GM18499 (cell line): Measurements from ENCODE around the gene LIPT1.
"Not testable (repeated sequence)": the region's sequence is repeated elsewhere in the genome, so short reads cannot be mapped to it uniquely, and the experiment has no call there.

Experiments
- ATAC-seq: cut with Tn5 transposase; IDR thresholded peaks from one replicate; pipeline ENCODE4 v1.9.1; 2021; ENCODE audit warnings: moderate number of reproducible peaks; ENCODE audit not compliant: insufficient read depth, unreplicated experiment

Gene LIPT1

DNA sequence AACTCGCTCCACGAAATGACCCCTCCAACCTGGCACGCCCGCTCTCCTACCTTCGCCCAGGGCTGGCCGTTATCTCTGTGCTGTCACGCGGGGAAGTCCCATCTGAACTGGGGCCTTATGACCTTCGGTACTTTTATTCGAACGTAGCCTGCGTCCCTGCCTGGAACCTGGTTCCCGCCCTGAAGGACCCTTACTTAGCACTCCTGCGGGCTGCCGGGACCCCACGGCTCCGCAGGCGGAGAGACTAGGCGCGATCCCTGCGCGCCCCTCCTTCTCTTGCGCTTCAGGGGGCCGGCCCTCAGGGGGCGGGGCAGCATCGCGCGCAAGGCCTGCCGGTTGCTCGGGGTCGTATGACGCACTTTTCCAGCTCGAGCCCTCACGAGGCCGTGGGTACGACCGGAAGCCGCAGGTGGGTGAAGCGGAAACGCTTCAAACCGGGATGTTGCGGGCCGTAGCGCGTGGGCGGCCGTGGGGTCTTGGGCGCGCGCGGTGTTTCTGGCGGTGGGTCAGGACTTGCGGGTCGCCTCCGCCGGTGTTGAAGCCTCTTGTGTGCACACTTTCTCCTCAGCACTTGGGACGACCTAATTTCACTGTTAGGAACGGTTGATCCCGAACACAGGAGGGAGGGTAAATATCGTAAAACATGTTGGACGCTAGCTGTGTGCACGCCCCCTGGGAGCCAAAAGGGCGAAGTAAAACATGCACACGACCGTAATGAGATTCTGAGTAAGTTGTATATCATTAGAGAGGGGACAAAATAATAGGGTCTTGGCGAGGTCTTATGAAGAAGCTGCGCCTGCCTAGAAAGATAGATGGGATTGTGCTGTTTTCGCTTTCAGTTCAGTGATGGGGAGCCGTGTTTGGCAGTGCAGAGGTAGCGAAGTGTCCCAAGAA lies at the start of gene LIPT1, which contains the start of gene TSGA10:
Gene LIPT1 (plus strand): TSS at position 325 of the 894 bp plus-strand sequence. CDS start 6,991 bp downstream, outside the sequence.
Gene TSGA10 (minus strand): TSS at position 300 of the 894 bp plus-strand sequence. CDS start 45,503 bp downstream, outside the sequence.
- peak; percentile 81 for ATAC-seq

- no peak for ATAC-seq
Measured at GRCh38 chr2:99106913-99107312, 47.9 kb upstream of the LIPT1 start.

GRCh38 chr2:99111236-99111635 lies 43.5 kb upstream of the LIPT1 start:
- ATAC-seq: no peak

- ATAC-seq: no peak
Measured at GRCh38 chr2:99111945-99112344, 42.8 kb upstream of the LIPT1 start.

DNA sequence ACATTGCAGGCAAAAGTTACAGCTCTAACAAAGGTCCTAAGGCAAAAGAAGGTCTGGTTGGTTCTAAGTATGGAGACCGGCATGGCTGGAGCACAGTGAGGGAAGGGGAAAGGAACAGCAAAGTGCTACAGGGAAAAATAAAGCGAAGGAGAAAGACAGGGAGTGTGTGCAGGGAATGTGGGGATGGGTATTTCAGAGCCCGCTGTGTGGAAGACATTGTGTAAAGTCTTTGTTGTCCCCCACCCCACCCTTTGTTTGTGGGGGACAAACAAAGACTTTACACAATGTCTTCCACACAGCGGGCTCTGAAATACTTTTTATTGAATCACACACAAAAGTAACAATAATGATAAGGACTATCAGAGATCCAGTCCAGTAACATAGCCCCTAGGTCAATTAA lies 42.1 kb upstream of the LIPT1 start:
- no peak for ATAC-seq

GRCh38 chr2:99127981-99128380 lies 26.8 kb upstream of the LIPT1 start:
- no peak for ATAC-seq

- ATAC-seq: not testable (repeated sequence)
Measured at GRCh38 chr2:99135044-99135556, 19.7 kb upstream of the LIPT1 start.

- ATAC-seq: no peak
Measured at GRCh38 chr2:99139003-99139402, 15.8 kb upstream of the LIPT1 start.

DNA sequence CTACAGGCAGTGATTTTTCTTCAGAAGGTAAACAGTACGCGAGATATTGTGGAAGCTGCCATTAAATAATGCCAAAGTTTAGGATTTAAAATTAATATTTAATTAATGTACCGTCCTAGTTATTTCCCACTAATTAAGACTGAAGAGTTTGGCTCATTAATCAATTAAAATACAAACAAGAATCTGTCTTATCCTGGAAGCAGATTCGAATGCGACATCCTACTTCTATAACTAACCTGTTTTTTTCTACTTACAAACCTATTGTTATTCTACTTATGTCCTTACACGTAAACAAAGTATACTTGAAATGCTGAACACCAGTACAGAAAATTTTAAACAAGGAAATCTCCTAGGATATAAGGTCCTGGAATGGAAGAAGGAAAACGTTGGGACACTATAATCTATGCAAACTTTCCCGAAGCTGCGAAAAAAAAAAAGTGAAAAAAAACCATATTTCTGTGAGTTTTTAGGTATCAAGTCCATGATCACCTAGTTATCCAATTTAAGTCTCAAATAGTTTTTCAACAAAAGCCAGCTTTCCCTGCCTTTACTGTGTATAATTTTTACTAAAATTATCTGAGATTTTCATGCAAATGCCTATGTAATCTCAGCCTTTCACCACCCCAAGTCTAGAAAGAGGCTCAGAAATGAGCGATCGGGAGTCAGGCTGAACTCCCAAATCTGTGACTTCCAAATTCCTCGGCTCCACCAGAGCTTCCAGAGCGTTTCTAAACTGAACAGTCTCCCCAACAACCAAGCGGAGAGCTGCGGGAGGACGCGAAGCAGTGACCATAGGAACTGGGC lies 14.5 kb upstream of the LIPT1 start:
- no peak for ATAC-seq

DNA sequence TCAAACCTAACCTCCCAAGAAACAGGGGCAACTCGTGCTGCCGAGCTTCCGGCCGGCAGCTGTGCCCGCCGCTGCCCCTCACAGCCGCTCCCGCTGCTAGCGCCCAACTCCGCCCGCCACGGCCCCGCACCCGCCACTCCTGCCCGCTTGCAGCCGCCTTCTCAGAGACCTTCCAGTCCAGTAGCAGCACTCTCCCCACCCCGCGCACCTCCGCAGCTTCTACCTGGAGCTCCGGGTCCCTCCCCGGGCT lies 14.0 kb upstream of the LIPT1 start:
- peak; percentile 9 for ATAC-seq

DNA sequence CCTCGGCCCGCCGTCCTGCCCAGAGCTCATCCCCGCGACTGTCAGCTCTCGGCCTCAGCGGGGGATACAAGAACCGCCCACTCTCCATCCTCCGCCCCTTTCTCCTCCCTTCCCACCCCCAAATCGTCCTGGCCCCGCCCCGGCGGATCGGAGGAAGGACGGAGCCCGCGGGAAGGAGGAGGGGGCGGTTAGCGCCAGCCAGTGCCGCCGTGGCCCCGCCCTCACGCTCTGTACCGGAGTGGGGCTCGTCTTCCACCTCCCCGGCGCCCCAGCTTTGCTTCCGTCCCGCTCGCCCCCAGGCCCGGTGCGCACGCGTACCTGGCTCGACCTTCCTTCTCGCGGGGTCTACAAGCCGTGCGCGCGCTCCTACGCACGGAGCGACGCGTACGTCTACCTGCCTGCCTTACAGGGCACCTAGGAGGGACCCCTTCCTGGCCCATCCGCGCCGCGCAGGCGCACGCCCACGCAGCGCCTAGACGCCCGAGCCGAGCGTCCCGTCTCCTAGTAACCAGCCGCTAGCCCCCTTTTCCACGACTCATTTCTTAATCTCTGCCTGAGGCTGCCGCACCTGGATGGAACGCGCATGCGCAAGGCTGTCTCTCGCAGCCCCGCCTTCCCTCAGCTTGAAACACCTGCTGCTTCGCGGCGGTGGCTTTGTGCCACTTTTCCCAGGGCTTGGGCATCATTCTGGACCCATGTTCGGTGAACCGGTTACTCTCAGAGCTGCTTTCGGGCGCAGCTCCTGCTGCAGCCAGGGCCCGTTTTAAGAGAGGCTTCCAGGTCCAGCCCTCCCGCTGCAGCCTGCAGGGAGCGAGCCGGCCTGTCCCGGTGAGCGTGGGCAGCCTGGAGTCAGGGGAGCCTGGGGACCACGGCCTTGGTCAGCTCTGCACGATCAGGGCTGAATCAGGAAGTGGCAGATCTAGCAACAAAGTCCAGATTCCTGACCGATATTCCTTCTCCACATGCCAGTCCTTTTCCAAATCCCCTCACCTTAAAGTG lies 13.4 kb upstream of the LIPT1 start, which contains the start of gene C2orf15:
Gene C2orf15 (plus strand): TSS at position 598 of the 999 bp plus-strand sequence. CDS start 8,852 bp downstream, outside the sequence.
- peak; percentile 66 for ATAC-seq

GRCh38 chr2:99150706-99151105 lies 4.1 kb upstream of the LIPT1 start:
- no peak for ATAC-seq

DNA sequence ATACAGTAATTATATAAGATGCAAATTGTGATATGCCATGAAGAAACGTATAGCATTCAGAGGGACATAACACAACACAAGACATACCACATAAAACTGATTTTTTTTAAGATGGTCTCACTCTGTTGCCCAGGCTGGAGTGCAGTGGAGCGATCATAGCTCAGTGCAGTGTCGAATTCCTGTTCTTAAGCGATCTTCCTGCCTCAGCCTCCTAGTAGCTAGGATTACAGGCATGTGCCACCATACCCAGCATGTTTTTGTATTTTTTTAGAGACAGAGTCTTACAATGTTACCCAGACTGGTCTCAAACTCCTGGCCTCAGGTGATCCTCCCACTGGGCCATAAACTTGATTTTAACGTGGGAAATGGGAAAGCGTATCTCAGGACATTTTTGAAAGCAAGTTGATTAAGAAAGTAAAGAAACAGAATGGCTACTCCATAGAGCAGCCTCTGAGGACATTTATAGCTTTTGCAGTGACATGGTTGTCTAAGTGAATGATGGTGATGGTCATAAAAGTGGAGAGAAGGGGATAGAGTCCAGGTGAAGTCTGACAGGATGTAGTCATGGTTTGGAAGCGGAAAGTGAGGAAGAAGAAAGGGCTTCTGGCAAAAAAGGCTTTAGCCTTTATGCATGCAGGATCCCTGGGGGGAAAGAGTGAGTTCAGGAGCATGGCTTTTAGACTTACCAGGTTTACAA lies 2.4 kb upstream of the LIPT1 start:
- no peak for ATAC-seq

DNA sequence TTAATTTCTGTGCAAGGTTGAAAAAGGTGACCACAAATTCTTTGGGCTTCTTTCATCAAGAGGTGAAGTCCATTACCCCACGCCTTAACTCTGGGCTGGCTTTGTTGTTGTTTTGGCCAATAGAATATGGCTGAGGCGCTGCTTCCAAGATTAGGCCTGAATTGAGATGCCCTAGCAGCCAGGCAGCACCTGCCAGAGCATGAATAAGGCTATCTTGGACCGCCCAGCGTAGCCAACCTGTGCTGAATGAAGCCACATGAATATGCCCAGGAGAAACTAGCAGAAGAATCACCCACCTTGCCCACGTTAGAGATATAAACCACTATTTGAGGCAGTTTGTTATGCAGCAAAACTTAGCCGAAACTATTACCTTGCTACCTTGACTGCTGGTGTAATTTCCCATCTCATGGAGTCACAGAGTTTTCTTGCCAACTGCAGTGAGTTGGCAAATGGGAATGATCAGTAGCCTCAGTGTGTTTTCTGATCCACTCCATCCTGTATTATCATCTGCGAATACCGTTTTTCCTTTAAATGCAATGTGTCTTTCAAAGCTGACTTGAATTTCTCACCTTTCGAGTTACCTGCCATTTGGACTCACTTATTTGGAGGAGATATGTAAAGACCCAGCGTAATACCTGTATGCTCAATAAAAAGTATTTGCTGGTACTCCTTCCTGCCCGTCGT lies 704 bp upstream of the LIPT1 start:
- no peak for ATAC-seq

DNA sequence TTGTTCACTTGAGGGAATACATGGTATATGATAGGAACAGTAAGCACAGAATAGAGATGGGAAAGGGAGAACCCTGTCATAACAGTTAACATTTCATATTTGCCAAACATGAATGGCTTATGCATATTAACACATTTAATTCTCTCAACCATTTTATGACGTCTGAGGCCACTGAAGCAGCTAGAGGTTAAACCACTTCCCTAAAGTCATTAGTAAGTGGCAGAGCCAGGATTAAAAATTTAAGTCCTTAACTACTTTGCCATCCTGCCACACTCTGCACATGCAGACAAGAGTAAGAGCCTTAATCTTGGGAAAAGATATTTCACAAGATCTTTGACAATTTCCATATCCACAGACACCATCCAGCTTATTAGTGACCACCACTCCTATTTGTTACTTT lies 2.1 kb downstream of the LIPT1 start:
- ATAC-seq: no peak

GRCh38 chr2:99158599-99158998 lies 3.8 kb downstream of the LIPT1 start:
- ATAC-seq: no peak

GRCh38 chr2:99159594-99159993 lies 4.8 kb downstream of the LIPT1 start:
- no peak for ATAC-seq

DNA sequence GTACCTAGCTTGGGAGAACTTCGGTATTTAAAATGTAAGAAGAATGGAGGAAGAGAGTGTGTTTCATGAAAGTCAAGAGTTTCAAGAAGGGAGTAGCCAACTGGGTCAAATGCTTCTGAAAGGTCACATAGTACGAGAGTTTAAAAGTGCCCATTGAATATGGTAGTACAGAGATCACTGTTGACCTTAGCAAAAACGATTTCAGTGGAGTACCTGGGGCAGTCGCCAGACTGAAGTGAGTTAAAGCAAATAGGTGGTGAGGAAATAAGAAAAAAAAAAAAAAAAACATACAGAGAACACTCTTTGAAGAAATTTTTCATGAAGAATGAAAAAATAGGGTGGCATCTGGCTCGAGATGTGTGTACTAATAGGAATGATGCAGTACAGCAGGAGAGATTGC lies 11.5 kb downstream of the LIPT1 start:
- no peak for ATAC-seq

DNA sequence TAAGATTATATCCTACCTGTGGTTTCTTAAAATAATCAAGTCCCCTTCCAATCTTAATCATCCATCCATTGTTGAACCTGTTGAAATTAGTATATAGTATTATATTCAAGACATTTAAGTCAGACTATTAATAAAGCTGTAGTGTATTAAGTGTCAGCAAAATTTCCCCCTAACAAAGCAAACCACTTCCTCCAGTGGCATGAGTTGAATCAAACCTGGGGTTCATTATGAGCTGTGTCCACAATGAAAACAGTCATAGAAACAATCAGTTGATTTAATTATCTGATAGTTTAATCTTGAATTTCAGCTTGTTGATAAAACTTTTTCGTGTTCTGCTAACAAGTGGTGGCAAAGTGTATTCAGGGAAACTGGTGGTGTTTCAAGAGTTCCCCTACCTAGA lies 14.8 kb downstream of the LIPT1 start:
- ATAC-seq: no peak
